Upper lobe of left lung (tissue), 6 donors: ENCODE measurements around the gene KREMEN2. TPM values are rescaled to one million over a fixed set of nuclear protein-coding genes. Genes with fewer than 3 reads are reported as not detected.

Source experiments
- ATAC-seq, 2 donors: fragments of 200-7000 bp; cut with Tn5 transposase; one replicate each; pipeline ENCODE4 v1.9.1; 2022; ENCODE audit warnings: mild to moderate bottlenecking in 2 of 2, moderate library complexity in 2 of 2; ENCODE audit not compliant: low FRiP score in 2 of 2
- DNase-seq, 2 donors: peaks; one replicate each; pipeline ENCODE4 v3.0.0-alpha.2; 2019 to 2020
- H3K27ac ChIP-seq, 4 donors: fragments of 200-600 bp; sonication (generic); one replicate each; pipeline ENCODE4 v1.5.1; 2016 to 2019
- H3K27me3 ChIP-seq, 4 donors: fragments of 200-600 bp; sonication (generic); one replicate each; pipeline ENCODE4 v1.5.1; 2017 to 2019
- H3K36me3 ChIP-seq, 4 donors: fragments of 200-600 bp; sonication (generic); one replicate each; pipeline ENCODE4 v1.5.1; 2016 to 2019
- H3K4me1 ChIP-seq, 4 donors: fragments of 200-600 bp; sonication (generic); one replicate each; pipeline ENCODE4 v1.5.1; 2018 to 2019
- H3K4me3 ChIP-seq, 4 donors: fragments of 200-600 bp; sonication (generic); one replicate each; pipeline ENCODE4 v1.5.1; 2017 to 2019; ENCODE audit warnings: mild to moderate bottlenecking in 2 of 4, moderate library complexity in 1 of 4
- H3K9me3 ChIP-seq, 4 donors: fragments of 200-600 bp; sonication (generic); one replicate each; pipeline ENCODE4 v1.5.1; 2018 to 2019
- CTCF ChIP-seq, 6 experiments: fragments of 450-650 bp in 4 of 6; fragments of 200-600 bp in 2 of 6; sonication (generic) in 2 of 6; IDR thresholded peaks; one replicate each; pipeline ENCODE4 v1.5.1; 2016 to 2019; ENCODE audit warnings: antibody characterized with exemption in 6 of 6
- EP300 ChIP-seq, 4 donors: sonication (generic); formaldehyde crosslinking; IDR thresholded peaks; one replicate each; pipeline ENCODE4 v1.5.1; 2017; ENCODE audit warnings: antibody characterized with exemption in 4 of 4, control low read depth in 2 of 4
- POLR2A ChIP-seq, 4 donors: fragments of 450-650 bp; IDR thresholded peaks; one replicate each; pipeline ENCODE4 v1.5.1; 2016 to 2017; ENCODE audit warnings: antibody characterized with exemption in 4 of 4, mild to moderate bottlenecking in 2 of 4
- POLR2AphosphoS5 ChIP-seq, 2 donors: sonication (generic); formaldehyde crosslinking; IDR thresholded peaks; one replicate each; pipeline ENCODE4 v1.5.1; 2017; ENCODE audit warnings: antibody characterized with exemption in 2 of 2
- WGBS, 2 donors: methylation state at CpG; one replicate each; pipeline ENCODE4 v1.1.5; 2017 to 2018; 5-methylcytosine and 5-hydroxymethylcytosine counted together
- total RNA-seq, 6 donors: library from RNA; depleted of rRNA in 4 of 6; stranded (reverse); fragments of >200 nt in 4 of 6; gene quantifications; one replicate each; pipeline versions ENCODE4 v1.1.0 to v1.2.1, GENCODE V29; 2016 to 2021
- donor health status: DM: no; HTN: no; CAD: no; lungs with moderate emphysema.
- donor health status: DM: no; HTN: yes; CAD: no; lungs with severe emphysema.

Gene KREMEN2
- total RNA-seq, 6 donors from 2014 or later, result not detected

- H3K27me3 ChIP-seq, result no peaks in the 10 kb centered on the region
- ATAC-seq (no peak), DNase-seq (peak in 1 of 2 donors; percentile 72)
- no peaks in the 10 kb centered on the region for H3K9me3 ChIP-seq
- H3K4me3 ChIP-seq, result no peak overlapping the region
- H3K27ac ChIP-seq, result no peak overlapping the region
- 75 to 95% methylated on average over 2 to 22 of the region's 22 CpGs for WGBS, 2 donors
- H3K4me1 ChIP-seq, result no peaks in the 10 kb centered on the region
- TF ChIP-seq POLR2AphosphoS5 (IDR thresholded peaks at IDR 0.05) (no peak), POLR2A (IDR thresholded peaks at IDR 0.05) (no peak), CTCF (IDR thresholded peaks at IDR 0.05) (no peak), EP300 (IDR thresholded peaks at IDR 0.05) (no peak)
- H3K36me3 ChIP-seq, result peaks cover 14 to 86% (median 71%) of the 10 kb centered on the region in 4 donors
These were observed 30.4 kb upstream of the KREMEN2 start for GRCh38 chr16:2933701-2934100.

- WGBS, 2 donors, result 86 to 92% methylated on average over 15 of the region's 15 CpGs
- Histone ChIP-seq H3K27me3 (no peaks in the 10 kb centered on the region), H3K36me3 (peaks cover 14 to 92% (median 77%) of the 10 kb centered on the region in 4 donors), H3K4me3 (no peak overlapping the region), H3K27ac (no peak overlapping the region), H3K4me1 (no peaks in the 10 kb centered on the region), H3K9me3 (no peaks in the 10 kb centered on the region)
- TF ChIP-seq CTCF (IDR thresholded peaks at IDR 0.05), result no peak
- no peak for TF ChIP-seq POLR2A (IDR thresholded peaks at IDR 0.05)
- no peak for TF ChIP-seq POLR2AphosphoS5 (IDR thresholded peaks at IDR 0.05)
- TF ChIP-seq EP300 (IDR thresholded peaks at IDR 0.05), result no peak
- DNase-seq (no peak), ATAC-seq (no peak)
These were observed 29.6 kb upstream of the KREMEN2 start for GRCh38 chr16:2934450-2934849.

- DNase-seq (peak in 1 of 2 donors; percentile 59), ATAC-seq (no peak)
- Histone ChIP-seq H3K27ac (no peak overlapping the region), H3K36me3 (peaks cover 6 to 92% (median 85%) of the 10 kb centered on the region in 4 donors), H3K4me3 (no peak overlapping the region), H3K9me3 (no peaks in the 10 kb centered on the region), H3K4me1 (no peaks in the 10 kb centered on the region), H3K27me3 (no peaks in the 10 kb centered on the region)
- WGBS, 2 donors, result 90 to 95% methylated on average over 17 to 21 of the region's 22 CpGs
- TF ChIP-seq CTCF (IDR thresholded peaks at IDR 0.05) (no peak), POLR2A (IDR thresholded peaks at IDR 0.05) (no peak)
These were observed 27.6 kb upstream of the KREMEN2 start for GRCh38 chr16:2936436-2937011.

- no peaks in the 10 kb centered on the region for H3K4me1 ChIP-seq
- DNase-seq, result no peak
- 80 to 93% methylated on average over 3 to 12 of the region's 24 CpGs for WGBS, 2 donors
These were observed 26.9 kb upstream of the KREMEN2 start for GRCh38 chr16:2937170-2937569.

More at GRCh38 chr16:2937170-2937569, 26.9 kb upstream of the KREMEN2 start:
- no peak for ATAC-seq
- Histone ChIP-seq H3K4me3 (no peak overlapping the region), H3K9me3 (no peaks in the 10 kb centered on the region), H3K27me3 (no peaks in the 10 kb centered on the region), H3K27ac (no peak overlapping the region), H3K36me3 (peaks cover 6 to 95% (median 85%) of the 10 kb centered on the region in 4 donors)
- TF ChIP-seq POLR2A (IDR thresholded peaks at IDR 0.05) (no peak), CTCF (IDR thresholded peaks at IDR 0.05) (no peak), POLR2AphosphoS5 (IDR thresholded peaks at IDR 0.05) (no peak), EP300 (IDR thresholded peaks at IDR 0.05) (no peak)
